Measurements from ENCODE around the gene PYGB.

The PYGB gene

GRCh38 chr20:25247956-25248785 lies at the start of gene PYGB:
Gene PYGB, plus strand, starts transcription at chr20:25248085. Its CDS starts 94 bp downstream, at chr20:25248179.
- peak; percentile 62 for DNase-seq (ENCODE audit: low read depth)

- DNase-seq (ENCODE audit: low read depth): no peak
Measured at GRCh38 chr20:25198663-25199383, 49.1 kb upstream of the PYGB start.

- DNase-seq (ENCODE audit: low read depth): no peak
Measured at GRCh38 chr20:25199473-25200260, 48.2 kb upstream of the PYGB start.

GRCh38 chr20:25203089-25203488 lies 44.8 kb upstream of the PYGB start:
- no peak for DNase-seq (ENCODE audit: low read depth)

GRCh38 chr20:25203871-25204320 lies 44.0 kb upstream of the PYGB start:
- no peak for DNase-seq (ENCODE audit: low read depth)

- no peak for DNase-seq (ENCODE audit: low read depth)
Measured at GRCh38 chr20:25204550-25205276, 43.2 kb upstream of the PYGB start.

- no peak for DNase-seq (ENCODE audit: low read depth)
Measured at GRCh38 chr20:25205277-25206062, 42.4 kb upstream of the PYGB start.

- DNase-seq (ENCODE audit: low read depth): no peak
Measured at GRCh38 chr20:25206063-25206403, 41.9 kb upstream of the PYGB start.

- DNase-seq (ENCODE audit: low read depth): no peak
Measured at GRCh38 chr20:25206548-25206947, 41.3 kb upstream of the PYGB start.

GRCh38 chr20:25207149-25207959 lies 40.5 kb upstream of the PYGB start:
- DNase-seq (ENCODE audit: low read depth): no peak

- DNase-seq (ENCODE audit: low read depth): no peak
Measured at GRCh38 chr20:25207960-25208534, 39.8 kb upstream of the PYGB start.

GRCh38 chr20:25209400-25209799 lies 38.5 kb upstream of the PYGB start:
- no peak for DNase-seq (ENCODE audit: low read depth)

GRCh38 chr20:25209911-25210310 lies 38.0 kb upstream of the PYGB start:
- DNase-seq (ENCODE audit: low read depth): no peak

- no peak for DNase-seq (ENCODE audit: low read depth)
Measured at GRCh38 chr20:25211273-25211672, 36.6 kb upstream of the PYGB start.

GRCh38 chr20:25212242-25212641 lies 35.6 kb upstream of the PYGB start:
- no peak for DNase-seq (ENCODE audit: low read depth)

GRCh38 chr20:25213566-25214425 lies 34.1 kb upstream of the PYGB start:
- no peak for DNase-seq (ENCODE audit: low read depth)

GRCh38 chr20:25214426-25214790 lies 33.5 kb upstream of the PYGB start:
- DNase-seq (ENCODE audit: low read depth): no peak

- DNase-seq (ENCODE audit: low read depth): no peak
Measured at GRCh38 chr20:25214819-25215218, 33.1 kb upstream of the PYGB start.

- DNase-seq (ENCODE audit: low read depth): no peak
Measured at GRCh38 chr20:25215521-25215920, 32.4 kb upstream of the PYGB start.

Data from stimulated activated CD8-positive, alpha-beta memory T cell treated with anti-CD3 and anti-CD28 coated beads, Interleukin-15, amount 100 ng/mL, for 24 hours (primary cell).